ENCODE data around the gene SPOCK1. TPM values are rescaled to one million over a fixed set of nuclear protein-coding genes. Genes with fewer than 3 reads are reported as not detected.

SPOCK1 gene
- total RNA-seq, 1 experiment from 2014 or later = 0.27 TPM

GRCh38 chr5:137405393-137405792, 93.7 kb downstream of the SPOCK1 start:
- ChIA-PET RAD21 (ENCODE audit: low non-redundant PET in 1 of 2, low total read pairs in 2 of 2, uncharacterized antibody in 2 of 2, unreplicated experiment in 2 of 2) (interaction anchor here in 1 of 2 experiments (0.6 kb wide), 1 partner anchor 79 kb away, joined by 3 read pairs; no protein-coding TSS in a partner anchor), POLR2A (no interaction called here), CTCF (no interaction called here)
- BruUV-seq (replicated peaks) = no TSS peak
- H3K4me2 ChIP-seq (ENCODE audit: low read length) = no peak overlapping the region
- no peaks in the 10 kb centered on the region for H3K36me3 ChIP-seq (ENCODE audit: control insufficient read depth in 1 of 2, insufficient read depth in 2 of 2, low read length in 2 of 2)
- no peak overlapping the region for H2AFZ ChIP-seq (ENCODE audit: low read depth, low read length, poor library complexity, severe bottlenecking)
- H3K9ac ChIP-seq (ENCODE audit: low read length) = no peak overlapping the region
- DNase-seq (ENCODE audit: low read depth, low spot score) = no peak
- no peaks in the 10 kb centered on the region for H3K79me2 ChIP-seq (ENCODE audit: insufficient read depth, low read length)
- H3K4me1 ChIP-seq (ENCODE audit: control insufficient read depth in 1 of 2, insufficient read depth in 2 of 2, low read length in 2 of 2) = no peaks in the 10 kb centered on the region
- no peaks in the 10 kb centered on the region for H3K9me3 ChIP-seq (ENCODE audit: control insufficient read depth in 1 of 2, insufficient read depth in 1 of 2, low read depth in 1 of 2, low read length in 2 of 2)
- TF ChIP-seq SP1 (IDR thresholded peaks at IDR 0.05; ENCODE audit: low read depth) = no peak
- no peak for TF ChIP-seq ZBTB33 (IDR thresholded peaks at IDR 0.05; ENCODE audit: extremely low read depth, insufficient replicate concordance, low read length)
- no peaks in the 10 kb centered on the region for H3K9me2 ChIP-seq (ENCODE audit: insufficient read depth)
- no peak overlapping the region for H3K27ac ChIP-seq (ENCODE audit: low read depth, low read length)
- H3K4me3 ChIP-seq (replicated peaks in 1 of 2; ENCODE audit: low read depth in 1 of 2, low read length in 2 of 2) = no peak overlapping the region
- intact Hi-C loops (cut with micrococcal nuclease) = no loop called here
- no peak for ATAC-seq
- peaks cover 50% of the 10 kb centered on the region for H3K27me3 ChIP-seq (ENCODE audit: insufficient read depth, low read length)
- no peaks in the 10 kb centered on the region for H4K20me1 ChIP-seq (ENCODE audit: insufficient read depth)

GRCh38 chr5:137403869-137404268, 95.3 kb downstream of the SPOCK1 start:
- ChIA-PET RAD21 (ENCODE audit: low non-redundant PET in 1 of 2, low total read pairs in 2 of 2, uncharacterized antibody in 2 of 2, unreplicated experiment in 2 of 2) (no interaction called here), CTCF (no interaction called here), POLR2A (no interaction called here)
- H4K20me1 ChIP-seq (ENCODE audit: insufficient read depth) = no peaks in the 10 kb centered on the region
- no TSS peak for BruUV-seq (replicated peaks)
- no peak overlapping the region for H3K27ac ChIP-seq (ENCODE audit: low read depth, low read length)
- no peak for TF ChIP-seq EGR1 (IDR thresholded peaks at IDR 0.05; ENCODE audit: low read depth)
- no peak for TF ChIP-seq MAX (IDR thresholded peaks at IDR 0.05)
- no peak for TF ChIP-seq EZH2 (IDR thresholded peaks at IDR 0.05)
- no peak for TF ChIP-seq POLR2A (IDR thresholded peaks at IDR 0.05; ENCODE audit: borderline replicate concordance, extremely low read depth, insufficient read depth, insufficient read length)
- TF ChIP-seq ZBTB33 (IDR thresholded peaks at IDR 0.05; ENCODE audit: extremely low read depth, insufficient replicate concordance, low read length) = no peak
- TF ChIP-seq JUND (IDR thresholded peaks at IDR 0.05) = no peak
- no peak for TF ChIP-seq RAD21 (IDR thresholded peaks at IDR 0.05; ENCODE audit: low read depth)
- no peak for TF ChIP-seq SIN3A (IDR thresholded peaks at IDR 0.05; ENCODE audit: low read depth)
- TF ChIP-seq ATF3 (IDR thresholded peaks at IDR 0.05) = no peak
- TF ChIP-seq CBX3 (IDR thresholded peaks at IDR 0.05; ENCODE audit: low read depth) = no peak
- TF ChIP-seq REST (IDR thresholded peaks at IDR 0.05; ENCODE audit: low read depth) = no peak
- TF ChIP-seq YY1 (IDR thresholded peaks at IDR 0.05; ENCODE audit: extremely low read depth, insufficient replicate concordance, low read depth, low read length) = no peak
- intact Hi-C loops (cut with micrococcal nuclease) = no loop called here
- H3K9me2 ChIP-seq (ENCODE audit: insufficient read depth) = no peaks in the 10 kb centered on the region
- no peak overlapping the region for H3K4me3 ChIP-seq (replicated peaks in 1 of 2; ENCODE audit: low read depth in 1 of 2, low read length in 2 of 2)
- ATAC-seq = no peak
- H3K9me3 ChIP-seq (ENCODE audit: control insufficient read depth in 1 of 2, insufficient read depth in 1 of 2, low read depth in 1 of 2, low read length in 2 of 2) = no peaks in the 10 kb centered on the region
- H3K4me1 ChIP-seq (ENCODE audit: control insufficient read depth in 1 of 2, insufficient read depth in 2 of 2, low read length in 2 of 2) = no peaks in the 10 kb centered on the region
- no peak overlapping the region for H2AFZ ChIP-seq (ENCODE audit: low read depth, low read length, poor library complexity, severe bottlenecking)
- peaks cover 63% of the 10 kb centered on the region for H3K27me3 ChIP-seq (ENCODE audit: insufficient read depth, low read length)
- DNase-seq (ENCODE audit: low read depth, low spot score) = no peak
- H3K36me3 ChIP-seq (ENCODE audit: control insufficient read depth in 1 of 2, insufficient read depth in 2 of 2, low read length in 2 of 2) = no peaks in the 10 kb centered on the region
- no peaks in the 10 kb centered on the region for H3K79me2 ChIP-seq (ENCODE audit: insufficient read depth, low read length)
- H3K4me2 ChIP-seq (ENCODE audit: low read length) = no peak overlapping the region
- H3K9ac ChIP-seq (ENCODE audit: low read length) = no peak overlapping the region

Measured in HCT116 (cell line).